HG02884 (cell line): ENCODE measurements around the gene IL4.
A peak's percentile ranks its signal among the peaks of the same experiment; 100 is the strongest.

Source experiments
- ATAC-seq: cut with Tn5 transposase; IDR thresholded peaks from one replicate; pipeline ENCODE4 v1.9.1; 2021; ENCODE audit warnings: mild to moderate bottlenecking, moderate library complexity; ENCODE audit not compliant: unreplicated experiment

The IL4 gene

DNA sequence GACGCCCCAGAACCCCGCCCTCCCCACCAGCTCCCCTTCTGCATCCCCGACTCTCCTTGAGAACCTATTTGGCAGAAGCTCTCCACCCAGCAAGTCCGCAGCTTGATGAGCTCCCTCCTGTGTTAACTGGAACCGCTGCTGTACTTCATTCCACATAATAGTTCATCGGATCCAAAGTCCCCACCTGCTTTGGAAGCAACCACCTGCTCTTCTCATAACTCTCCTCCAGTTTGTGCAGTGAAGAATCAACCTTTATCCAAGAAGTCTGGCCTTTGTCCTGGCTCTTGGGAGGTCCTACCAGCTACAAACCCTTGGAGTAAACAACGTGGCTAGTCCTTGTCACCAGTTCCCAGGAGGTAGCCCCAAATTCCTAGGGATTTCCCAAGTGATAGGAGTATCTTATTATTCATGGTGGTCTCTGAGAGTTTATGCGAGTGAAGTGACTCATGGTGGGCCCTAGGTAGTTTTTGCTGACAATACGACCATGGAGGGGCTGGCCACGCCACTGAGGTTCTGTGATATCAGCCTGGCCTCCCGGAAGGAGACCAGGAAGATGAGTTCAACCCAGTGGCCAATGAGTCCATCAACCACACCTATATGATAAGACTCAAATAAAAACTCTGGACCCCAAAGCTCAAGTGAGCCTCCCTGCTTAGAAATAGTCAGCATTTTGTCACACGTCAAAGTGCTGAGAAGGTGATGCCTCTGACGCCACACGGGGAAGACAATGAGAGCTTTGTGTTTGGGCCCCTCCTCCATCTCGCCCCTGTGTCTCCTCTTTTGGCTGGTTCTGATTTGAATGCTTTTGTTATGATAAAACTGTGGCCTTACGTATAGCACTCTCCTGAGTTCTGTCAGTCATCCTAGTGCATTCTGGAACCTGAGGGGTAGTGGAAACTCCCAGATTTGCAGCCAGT lies 3.6 kb upstream of the IL4 start:
- ATAC-seq, result no peak

DNA sequence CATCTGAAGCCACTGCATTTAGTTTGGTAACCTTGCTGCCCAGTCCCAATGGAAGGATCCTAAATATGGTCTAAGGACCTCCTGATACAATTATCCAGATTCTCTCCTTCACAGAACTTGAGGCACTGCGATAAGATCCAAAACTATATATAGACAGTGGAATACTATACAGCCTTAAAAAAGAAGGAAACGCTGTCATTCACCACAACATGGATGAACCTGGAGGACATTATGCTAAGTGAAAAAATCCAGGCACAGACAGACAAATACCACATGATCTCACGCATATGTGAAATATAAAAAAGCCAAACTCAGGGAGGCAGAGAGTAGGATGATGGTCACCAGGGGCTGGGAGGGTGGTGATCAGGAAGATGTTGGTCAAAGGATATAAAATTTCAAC lies 2.8 kb upstream of the IL4 start:
- no peak for ATAC-seq

DNA sequence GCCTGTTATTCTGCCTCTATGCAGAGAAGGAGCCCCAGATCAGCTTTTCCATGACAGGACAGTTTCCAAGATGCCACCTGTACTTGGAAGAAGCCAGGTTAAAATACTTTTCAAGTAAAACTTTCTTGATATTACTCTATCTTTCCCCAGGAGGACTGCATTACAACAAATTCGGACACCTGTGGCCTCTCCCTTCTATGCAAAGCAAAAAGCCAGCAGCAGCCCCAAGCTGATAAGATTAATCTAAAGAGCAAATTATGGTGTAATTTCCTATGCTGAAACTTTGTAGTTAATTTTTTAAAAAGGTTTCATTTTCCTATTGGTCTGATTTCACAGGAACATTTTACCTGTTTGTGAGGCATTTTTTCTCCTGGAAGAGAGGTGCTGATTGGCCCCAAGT lies 301 bp upstream of the IL4 start:
- ATAC-seq, result no peak

DNA sequence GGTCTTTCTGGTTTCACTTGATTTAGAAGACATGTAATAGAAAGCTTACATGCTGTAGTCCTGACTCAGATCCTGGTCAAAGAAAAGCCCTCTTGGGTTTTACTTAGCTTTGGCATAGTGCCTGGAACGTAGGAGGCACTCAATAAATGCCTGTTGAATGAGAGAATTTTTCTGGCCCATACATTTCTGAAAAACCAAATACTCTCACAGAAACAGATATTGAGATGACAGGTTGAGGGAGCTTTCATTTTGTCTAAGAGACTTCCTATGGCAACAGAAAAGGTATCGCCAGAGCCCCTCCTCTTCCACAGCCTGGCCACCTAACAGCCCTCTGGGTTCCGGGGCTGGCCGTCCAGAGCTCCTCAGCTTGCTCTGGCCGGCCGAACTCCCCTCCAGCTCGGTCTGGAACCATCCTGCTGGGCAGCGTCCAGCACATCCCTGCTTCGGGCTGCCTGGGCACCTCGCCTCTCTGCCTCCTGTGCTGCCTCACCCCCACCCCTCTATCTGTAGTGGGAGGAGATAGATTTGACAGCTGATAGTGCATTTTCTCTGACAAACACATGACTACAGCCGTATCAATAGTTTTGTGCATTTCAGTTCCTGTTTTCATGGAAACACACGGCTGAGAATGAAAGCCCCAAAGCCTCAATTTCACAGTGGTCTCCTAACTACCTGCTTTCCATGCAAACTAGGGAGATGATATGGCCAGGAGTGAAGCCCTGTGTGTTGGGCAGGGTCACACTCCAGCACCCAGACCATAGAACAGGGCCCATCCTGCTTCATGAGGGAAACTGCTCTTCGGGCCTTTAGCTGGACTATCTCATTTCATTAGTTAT lies 1.1 kb downstream of the IL4 start:
- peak; percentile 73 for ATAC-seq

DNA sequence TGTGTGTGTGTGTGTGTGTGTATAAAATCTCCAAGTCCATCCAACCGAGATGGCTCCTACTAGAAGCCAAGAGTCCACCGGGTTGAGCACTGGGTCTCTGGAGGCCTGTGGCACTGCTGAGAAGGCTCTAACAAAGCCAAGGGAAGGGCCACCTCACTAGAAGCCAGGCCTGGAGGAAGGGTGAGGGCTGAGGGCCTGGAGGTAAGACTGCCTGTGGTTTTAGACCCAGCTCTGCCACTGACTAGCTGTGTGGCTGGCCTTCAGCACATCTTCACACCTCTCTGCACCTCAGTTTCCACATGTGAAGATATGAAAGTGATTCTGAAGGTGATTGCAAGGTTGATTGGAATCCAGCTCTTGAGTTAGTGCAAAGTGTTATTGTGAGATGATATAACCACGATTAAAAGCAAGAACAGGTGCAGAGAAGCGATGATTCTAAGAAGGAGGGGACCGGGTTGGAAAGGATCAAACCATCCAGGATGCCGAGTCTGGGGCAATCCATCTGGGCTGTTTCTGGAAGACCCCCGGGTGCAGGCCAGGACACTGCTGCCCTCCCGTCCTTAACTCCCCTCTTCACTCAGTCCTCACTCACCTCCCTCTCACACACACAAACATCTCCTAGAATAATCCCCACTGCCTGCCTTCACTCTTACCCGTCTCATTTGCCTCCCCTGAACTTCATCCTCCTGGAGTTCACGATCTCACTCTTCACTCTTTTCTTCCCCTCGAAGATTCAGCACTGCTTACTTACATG lies 2.3 kb downstream of the IL4 start:
- no peak for ATAC-seq

DNA sequence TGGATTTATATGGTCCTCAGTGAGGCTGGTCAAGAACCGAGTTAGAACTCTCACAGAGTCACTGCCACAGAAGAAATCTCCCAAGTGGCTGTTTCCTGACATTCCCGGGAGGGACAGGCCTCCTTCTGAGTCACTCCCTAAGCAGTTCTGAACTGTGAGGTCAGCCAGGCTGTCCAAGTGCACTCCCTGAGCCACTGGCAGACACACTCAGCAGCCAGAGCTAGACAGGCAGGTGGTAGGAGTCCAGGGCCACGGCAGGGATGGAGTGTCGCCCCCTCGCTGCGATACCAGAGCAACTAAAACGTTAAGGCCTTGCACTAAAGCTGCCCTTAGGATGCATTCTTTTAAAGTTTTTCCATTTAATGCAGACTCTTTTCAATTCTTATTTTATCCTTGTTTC lies 3.4 kb downstream of the IL4 start:
- no peak for ATAC-seq

DNA sequence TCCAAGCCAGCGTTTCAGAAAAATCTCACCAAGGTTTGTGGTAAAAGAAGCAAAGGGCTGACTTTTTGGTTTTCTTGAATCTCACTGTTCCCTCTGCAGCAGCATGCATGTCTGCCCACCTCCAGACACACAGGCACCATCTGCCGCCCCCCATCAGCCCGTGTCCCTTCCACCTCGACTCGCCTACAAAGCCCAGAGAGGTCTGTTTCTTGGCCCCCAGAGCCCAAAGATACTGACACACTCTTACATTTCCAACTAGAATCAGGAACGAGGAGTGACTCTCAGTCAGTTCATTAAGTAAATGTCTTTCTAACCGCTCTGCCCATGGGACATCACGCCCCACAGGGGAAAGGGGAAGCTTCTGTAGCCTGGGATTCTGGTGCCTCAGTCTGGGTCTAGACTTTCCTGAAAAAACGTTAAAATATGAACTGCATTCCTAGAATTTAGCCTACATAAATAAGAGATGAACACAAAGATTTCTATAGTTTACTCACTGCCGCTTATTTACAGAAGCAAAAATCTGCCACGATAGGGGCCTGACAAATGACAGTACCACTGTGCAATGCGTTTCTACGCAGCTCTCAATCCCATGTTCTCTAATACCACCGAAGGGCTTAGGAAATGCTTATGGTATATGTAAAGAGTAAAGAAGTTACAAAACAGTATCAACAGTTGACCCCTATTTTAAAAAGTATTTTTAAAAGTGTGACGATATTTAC lies 4.1 kb downstream of the IL4 start:
- ATAC-seq, result no peak

DNA sequence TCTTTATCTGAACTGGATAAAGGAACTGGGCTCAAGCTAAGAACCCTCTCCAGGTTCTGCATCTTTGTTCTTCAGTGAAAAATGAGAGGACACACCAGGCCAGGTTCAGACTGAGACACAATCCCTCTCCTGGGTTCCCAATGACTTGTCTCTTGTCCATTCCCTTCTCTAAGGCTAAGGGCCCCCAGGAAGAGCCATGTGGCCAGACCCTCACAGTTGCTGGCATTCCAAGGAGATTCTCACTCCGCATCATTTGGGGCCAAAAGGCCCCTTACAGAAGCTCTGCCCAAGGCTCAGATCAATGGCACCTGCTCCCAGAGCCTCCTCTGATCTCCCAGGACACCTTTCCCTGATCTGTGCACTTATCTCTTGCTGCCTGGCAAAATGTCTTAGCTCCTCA lies 4.9 kb downstream of the IL4 start:
- no peak for ATAC-seq

DNA sequence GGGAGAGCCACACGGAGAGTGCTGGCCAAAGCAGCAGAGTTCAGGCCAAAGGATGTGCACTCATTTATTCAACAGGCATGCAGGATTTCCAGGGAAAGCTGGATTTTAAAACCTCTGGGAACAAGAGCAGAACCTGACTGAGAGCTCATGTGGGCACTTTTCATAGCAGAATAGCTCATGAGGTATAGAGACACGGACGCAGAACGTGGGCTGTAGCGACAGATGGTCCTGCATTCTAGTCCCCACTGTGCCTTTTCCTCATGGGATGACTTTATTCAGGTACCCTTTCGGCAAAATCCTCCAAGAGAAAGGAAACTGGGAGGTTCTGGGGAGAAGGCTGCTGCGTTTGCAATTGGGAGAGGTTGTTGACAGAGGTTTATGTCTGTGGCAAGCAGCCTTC lies 5.4 kb downstream of the IL4 start:
- ATAC-seq, result no peak

DNA sequence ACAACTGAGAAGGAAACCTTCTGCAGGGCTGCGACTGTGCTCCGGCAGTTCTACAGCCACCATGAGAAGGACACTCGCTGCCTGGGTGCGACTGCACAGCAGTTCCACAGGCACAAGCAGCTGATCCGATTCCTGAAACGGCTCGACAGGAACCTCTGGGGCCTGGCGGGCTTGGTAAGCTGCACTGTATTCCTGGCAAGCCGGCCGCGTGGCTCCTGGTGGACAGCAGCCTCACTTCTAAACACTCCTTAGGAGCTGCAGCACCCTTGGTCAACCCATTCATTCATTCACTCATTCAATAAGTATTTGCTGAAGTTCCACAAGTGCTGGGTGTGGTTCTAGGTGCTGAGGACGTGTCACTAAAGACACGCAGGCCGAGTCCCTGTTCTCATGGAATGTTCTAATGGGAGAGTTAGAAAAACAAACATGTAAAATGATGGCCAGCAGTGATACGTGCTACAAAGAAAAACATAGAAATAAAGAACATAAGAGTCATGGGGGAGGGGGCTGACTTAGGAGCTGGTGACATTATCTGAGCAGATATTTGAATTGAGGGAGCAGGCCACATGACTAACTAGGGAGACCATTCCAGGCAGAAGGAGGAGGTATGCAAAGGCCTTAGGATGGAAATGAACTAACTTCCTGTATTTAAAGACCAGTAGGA lies 6.1 kb downstream of the IL4 start:
- no peak for ATAC-seq

DNA sequence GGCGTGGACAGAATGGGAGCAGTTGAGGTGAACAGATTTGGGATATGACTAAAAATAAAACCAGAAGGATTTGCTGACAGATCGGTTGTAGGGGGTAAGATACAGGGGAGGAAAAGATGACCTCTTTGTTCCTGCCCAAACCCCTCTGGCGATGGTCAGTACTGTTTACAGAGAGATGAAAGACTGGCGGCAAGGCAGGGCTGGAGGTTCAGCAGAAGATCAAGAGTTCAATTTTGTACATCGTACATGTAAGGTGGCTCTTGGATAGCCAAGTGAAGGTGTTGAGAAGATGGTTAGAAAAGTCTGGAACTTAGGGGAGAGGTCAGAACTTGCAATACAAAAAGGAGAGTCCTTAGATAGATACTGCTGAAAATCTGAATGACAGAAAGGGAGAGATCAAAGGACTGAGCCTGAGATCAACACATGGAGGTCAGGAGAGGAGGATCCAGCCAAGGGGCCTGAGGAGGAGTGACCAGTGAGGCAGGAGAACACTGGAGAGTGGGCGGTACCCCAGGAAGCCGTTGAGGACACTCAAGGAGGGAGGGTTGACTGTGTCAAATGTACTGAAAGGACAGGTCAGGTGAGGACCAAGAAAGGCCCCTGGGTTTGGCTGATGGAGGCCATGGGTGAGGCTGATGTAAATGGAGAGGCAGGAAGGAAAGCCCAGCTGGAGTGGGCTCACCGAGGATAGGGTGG lies 7.1 kb downstream of the IL4 start:
- ATAC-seq, result no peak

DNA sequence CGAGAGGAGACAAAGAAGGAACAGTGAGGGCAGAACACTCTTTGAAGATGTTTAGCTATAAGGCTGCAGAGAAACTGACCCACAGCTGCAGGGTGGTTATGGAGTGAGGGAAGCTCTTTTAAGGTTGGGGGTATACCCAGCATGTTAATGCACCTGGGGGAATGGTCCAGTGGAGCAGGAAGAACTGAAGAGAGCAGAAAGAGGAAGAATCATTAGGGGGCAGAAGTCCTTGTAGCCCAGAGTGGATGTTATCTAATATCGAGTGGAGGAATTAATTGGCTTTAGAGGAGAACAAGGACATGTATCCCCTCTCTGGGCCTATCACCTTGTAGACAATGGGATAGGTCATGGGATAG lies 7.7 kb downstream of the IL4 start:
- no peak for ATAC-seq

DNA sequence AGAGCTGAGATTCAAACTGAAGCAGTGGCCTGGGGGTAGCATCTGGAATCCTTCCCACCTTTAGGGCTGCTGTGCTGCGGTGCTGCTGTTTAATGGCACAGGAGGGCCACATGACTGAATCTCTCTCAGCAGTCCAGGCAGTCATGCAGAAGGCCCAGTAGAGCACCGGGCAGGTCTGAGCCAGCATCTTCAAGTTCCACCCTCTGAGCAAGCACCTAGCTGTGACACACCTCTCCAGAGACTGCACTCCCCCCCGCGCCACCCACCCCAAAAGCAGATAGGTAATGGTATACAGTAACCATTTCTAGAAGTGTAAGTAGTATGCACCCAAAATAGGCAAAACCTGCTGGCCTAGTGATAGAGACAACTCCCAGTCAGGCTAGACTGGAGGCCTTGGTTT lies 8.2 kb downstream of the IL4 start:
- ATAC-seq, result no peak

DNA sequence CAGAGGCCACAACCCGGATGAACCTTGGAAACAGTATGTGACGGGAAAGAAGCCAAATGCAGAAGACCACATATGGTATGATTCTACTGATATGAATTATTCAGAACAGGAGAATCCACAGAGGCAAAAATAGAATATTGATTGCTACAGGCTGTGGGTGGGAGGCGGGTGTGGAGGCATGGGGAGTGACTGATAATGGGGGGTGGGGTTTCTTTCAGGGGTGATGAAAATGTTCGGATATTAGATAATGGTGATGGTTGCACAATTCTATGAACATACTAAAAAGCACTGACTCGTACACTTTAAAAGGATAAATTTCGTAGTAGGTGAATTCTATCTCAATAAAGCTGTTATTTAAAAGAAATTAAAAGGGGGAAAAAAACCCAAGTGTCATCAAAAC lies 10.7 kb downstream of the IL4 start:
- no peak for ATAC-seq

DNA sequence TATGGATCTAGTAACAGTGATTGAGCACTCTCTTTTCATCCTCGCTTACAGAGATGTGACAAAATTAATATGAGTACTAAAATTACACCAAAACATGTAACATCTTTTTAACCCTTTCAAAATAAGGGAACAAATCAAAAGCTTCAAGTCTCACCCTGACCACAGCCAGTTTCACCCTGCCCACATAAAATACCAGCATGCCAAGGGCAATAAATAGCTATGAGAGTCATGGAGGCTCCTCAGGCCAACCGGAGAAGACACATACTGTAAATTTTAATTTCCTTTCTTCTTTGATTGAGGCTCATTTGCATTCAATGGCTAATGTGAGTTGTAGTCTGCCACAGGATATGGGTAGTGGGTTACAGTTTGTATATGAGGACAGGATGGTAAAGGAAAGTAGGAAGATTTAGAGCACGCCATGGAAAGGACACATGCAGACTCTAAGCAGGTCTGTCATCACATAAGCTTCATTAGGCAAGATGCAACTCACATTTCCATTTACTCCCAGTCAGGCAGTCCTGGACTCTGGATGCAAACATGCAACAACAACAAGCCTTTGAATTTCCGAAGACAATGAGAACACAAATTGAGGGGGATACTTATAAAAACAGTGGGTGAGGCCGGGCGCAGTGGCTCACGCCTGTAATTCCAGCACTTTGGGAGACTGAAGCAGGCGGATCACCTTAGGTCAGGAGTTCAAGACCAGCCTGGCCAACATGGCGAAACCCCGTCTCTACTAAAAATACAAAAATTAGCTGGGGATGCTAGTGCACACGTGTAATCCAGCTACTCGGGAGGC lies 11.3 kb downstream of the IL4 start:
- ATAC-seq, result no peak

DNA sequence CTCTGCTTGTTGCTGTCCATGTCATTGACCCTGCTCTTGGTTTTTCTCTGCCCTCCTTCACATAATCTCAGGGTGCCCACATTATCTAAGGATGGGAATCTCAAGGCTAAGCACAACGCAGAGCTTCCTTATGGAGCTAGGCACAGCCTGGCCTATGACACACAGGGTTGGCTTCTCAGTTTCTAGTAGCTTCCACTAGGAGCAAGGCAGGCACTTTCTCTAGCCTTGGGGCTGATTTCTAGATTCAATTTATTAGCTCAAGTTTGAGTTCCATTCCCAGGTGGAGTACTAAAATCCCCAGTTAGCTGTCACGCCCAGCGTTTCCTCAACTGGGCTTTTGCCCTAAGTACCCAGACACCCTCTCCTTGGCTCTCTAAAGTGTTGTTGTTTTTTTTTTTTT lies 12.4 kb downstream of the IL4 start:
- ATAC-seq, result no peak

DNA sequence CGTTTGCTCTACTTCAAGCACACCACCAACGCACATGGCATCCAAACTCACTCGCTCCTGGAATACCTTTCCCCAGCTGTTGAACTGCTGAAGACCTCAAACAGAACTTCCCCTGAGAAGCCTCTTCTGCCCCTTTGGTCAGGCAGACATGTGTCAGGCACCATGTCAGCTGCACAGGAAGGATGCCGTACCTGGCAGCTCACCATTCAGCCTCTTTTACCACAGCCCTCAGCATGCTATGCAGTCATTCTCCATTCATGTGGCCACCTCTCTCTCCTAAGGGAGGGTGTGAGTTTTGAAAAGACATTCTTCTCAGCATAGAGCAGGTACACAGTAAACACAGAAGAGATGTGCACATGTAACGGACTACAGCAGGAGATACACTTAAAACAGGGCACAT lies 14.2 kb downstream of the IL4 start:
- ATAC-seq, result no peak

DNA sequence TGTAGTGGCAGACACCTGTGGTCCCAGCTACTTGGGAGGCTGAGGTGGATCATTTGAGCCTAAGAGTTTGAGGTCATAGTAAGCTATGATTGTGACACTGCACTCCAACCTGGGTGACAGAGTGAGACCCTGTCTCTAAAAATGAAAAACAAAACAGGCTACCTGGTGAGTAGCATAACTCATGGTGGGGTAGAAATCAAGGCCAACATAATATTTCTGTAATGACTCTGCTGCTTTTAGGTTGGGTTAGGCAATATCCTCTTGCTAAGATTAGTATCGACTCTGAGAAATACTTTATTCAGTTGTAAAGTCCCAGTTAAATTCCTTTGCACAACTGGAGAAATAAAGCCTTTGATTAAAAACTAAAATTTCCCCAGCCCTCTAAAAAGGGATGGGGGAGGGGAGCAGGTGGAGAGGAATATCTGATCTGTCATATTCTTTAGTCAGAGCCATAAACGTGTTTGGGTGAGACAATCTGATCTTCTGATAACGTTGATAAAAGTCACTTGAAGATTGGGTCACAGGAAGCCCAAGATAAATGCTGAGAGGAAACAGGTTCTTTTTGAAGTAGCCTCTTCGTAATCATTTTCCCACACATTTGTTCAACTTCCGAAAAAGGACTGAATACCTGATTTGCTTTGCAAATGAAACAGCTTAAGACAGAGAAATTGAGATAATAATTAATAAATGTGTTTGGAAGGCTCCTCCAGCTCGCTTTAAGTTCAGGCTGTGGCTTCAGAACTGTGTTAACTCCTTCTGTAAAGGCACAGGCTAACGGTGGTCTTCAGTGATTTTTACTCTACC lies 14.9 kb downstream of the IL4 start:
- no peak for ATAC-seq
